GM21737 (cell line): Measurements from ENCODE around the gene JAZF1.
A peak's percentile ranks its signal among the peaks of the same experiment; 100 is the strongest.
"Not testable (repeated sequence)": the region's sequence is repeated elsewhere in the genome, so short reads cannot be mapped to it uniquely, and the experiment has no call there.

Experiments used
- ATAC-seq: cut with Tn5 transposase; IDR thresholded peaks from one replicate; pipeline ENCODE4 v1.9.1; 2021; ENCODE audit warnings: mild to moderate bottlenecking, moderate library complexity; ENCODE audit not compliant: unreplicated experiment

The JAZF1 gene

DNA sequence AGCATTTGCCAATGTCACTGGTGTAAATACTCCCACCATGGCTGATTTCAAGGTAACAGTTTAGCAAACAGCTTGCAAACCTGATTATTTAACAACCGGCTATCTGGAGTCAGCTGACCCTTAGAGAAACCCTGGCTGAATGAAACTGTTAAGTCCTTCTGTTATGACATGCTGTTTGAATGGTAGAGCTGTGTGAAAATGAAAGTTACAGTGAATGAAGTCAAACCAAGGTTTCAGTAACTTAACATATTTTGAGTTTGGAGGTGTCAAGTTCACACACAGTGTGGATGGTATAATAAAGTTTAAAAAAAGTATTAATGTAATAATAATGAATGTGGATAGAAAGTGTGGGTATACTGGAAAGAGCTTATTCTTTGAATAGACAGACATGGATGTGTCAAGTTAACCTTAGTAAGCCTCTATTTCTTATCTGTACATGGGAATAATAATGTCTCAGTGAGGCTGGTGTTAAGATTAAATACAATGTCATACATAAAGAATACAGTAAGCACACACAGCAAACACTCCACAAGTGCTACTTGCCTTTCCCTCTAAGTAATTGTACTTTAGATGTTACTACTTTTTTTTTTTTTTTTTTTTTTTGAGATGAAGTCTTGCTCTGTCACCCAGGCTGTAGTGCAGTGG, 290.3 kb downstream of the JAZF1 start:
- peak; percentile 96 for ATAC-seq

DNA sequence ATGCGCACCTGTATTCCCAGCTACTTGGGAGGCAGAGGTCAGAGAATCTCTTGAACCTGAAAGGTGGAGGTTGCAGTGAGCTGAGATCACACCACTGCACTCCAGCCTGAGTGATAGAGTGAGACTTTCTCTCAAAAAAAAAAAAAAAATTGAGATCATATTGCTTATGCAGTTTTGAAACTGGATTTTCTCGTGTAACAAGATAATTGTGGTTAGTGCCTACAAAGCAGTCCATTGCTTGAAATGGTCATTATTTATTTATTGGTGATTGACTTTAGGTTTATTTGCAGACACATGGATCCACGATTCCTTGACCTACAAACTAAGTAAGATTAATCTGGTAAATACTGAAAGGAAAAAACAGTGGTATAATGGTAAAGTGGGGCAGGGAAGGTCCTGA, 290.8 kb downstream of the JAZF1 start:
- no peak for ATAC-seq

GRCh38 chr7:27888736-27889135, 291.9 kb downstream of the JAZF1 start:
- no peak for ATAC-seq

DNA sequence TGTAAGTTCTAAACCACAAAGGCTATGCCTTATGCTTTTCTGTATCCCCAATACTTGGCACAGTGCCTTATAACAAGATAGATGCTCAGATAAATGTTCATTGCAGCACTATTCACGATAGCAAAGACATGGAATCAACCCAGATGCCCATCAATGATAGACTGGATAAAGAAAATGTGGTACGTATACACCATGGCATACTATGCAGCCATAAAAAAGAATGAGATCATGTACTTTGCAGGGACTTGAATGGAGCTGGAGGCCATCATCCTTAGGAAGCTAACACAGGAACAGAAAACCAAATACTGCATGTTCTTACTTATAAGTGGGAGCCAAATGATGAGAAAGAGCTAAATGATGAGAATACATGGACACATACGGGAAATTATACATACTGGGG, 293.9 kb downstream of the JAZF1 start:
- not testable (repeated sequence) for ATAC-seq

- no peak for ATAC-seq
These were observed 294.9 kb downstream of the JAZF1 start for GRCh38 chr7:27885652-27886051.

- ATAC-seq = no peak
These were observed 296.9 kb downstream of the JAZF1 start for GRCh38 chr7:27883696-27884095.

- ATAC-seq = no peak
These were observed 303.8 kb downstream of the JAZF1 start for GRCh38 chr7:27876756-27877155.

- no peak for ATAC-seq
These were observed 304.8 kb downstream of the JAZF1 start for GRCh38 chr7:27875832-27876231.

- ATAC-seq = no peak
These were observed 305.5 kb downstream of the JAZF1 start for GRCh38 chr7:27875061-27875460.

DNA sequence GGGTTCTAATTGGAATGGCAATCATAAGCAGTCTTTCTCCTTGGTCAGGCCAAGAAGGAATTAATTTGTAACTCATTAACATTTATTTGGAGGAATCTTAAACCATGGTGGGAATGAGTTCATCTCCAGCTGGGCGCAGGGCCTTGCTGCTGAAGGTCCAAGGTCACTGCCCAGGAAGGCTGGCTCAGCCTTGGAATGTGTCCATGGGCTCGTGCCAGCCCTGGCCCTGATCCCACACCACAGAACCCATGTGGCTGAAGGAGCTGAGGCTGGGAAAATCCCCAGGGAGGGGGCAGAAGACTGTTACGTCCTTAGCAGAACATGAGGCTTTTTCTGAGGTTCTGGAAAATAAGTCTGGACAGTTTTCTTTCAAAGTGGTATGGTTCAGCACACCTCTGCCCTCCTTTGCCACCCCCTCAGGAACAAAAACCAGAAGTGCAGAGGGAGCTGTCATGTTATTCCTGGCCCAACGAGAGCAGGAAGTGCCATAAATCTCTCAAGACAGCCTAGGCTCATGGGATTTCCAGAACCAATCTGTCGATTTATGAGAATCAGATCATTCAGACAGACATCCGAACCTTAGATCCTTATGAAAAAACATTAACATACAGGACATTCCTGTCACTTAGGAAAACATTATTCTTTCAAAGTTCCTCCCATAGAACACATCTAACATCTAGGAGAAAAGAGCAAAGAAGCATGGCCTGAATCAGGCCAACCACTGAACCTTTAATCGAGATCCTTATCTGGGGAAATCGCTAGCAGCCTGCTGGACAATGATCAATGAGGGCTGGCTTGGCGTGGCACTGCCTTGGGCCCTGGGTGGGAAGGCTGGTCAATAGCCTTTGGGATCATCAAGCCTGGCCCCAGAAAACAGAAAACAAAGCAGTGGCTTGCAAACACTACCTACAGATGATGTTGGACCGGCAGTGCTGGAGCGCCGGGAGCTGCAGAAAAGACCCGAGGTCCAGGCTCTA, 306.3 kb downstream of the JAZF1 start:
- no peak for ATAC-seq

DNA sequence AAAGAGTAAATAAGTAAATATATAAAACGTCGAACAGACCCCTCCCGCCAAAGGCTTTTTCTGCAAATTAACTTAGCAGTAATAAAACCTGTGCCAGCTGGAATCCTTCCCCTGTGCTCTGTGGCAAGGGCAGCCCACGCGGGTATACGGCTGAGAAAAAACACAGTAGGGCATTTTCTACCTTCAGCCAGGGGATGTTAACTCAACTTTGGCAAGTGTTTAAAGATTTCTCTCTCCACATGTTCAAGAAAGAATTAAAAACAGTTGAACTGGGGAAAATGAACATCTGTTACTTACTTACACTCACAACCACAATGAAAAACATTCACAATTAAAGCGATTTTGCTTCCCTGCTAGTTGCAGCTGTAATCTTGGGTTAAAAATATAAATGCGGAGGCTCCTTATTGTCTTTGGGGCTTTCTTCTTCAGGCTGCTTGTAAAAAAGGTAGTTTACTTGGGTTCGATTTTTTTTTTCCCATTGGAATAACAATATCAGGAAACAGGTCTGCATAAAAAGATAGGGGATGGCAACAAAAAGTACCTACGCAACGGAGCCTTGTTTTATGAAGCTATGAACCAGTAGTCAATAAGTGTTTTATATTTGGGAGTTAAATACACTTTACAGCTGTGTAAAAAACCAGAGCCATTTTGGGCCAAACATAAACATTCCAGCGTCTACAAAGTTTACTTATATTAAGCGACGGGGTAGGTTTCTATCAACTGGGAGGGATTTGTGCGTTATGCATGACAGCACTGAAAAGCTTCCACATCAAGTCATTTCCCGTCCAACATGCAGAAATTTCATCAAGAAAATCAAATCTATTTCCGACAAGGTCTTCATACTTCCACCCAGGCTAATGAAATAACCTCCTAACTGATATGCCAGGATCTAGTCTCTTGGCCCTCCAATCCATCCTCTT, 308.0 kb downstream of the JAZF1 start:
- ATAC-seq = no peak

GRCh38 chr7:27871866-27872265, 308.7 kb downstream of the JAZF1 start:
- ATAC-seq = no peak

- no peak for ATAC-seq
These were observed 309.5 kb downstream of the JAZF1 start for GRCh38 chr7:27871086-27871485.

DNA sequence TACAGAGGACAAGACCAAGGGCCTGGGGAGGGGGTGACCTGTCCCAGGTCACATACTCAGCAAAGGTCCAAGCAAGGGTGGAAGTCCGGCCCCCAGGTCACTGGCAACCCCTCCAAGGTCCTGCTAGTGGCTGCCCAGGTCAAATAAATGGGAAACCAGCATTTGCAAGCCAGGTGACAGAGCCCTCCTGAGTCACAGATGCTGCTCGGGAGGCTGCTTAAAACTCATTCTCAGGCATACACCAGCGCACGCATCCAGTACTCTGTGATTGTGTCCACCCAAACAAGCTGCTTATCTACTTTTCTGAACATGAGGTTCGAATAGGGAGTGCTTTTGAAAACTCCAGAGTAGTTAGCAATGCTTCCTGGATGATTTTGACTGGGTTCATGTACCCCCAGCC, 310.0 kb downstream of the JAZF1 start:
- no peak for ATAC-seq

DNA sequence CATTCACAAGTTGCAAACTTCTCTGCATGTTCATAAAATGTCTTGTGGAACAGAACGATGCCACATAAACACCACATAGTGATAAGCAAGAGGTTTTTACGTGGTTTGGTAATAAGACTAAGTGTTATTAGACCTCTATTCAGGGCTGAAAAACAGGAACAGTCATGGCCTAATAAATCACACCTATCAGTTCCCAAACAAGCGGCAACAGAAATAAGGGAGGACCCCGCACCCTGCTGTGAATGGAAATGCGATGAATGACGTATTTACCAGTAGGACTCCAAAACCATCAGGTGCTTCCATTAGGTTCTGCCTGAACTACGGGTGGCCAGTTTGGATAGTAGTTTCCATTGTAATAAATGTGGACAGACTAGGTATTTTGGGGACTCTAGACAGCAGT, 311.5 kb downstream of the JAZF1 start:
- ATAC-seq = no peak

DNA sequence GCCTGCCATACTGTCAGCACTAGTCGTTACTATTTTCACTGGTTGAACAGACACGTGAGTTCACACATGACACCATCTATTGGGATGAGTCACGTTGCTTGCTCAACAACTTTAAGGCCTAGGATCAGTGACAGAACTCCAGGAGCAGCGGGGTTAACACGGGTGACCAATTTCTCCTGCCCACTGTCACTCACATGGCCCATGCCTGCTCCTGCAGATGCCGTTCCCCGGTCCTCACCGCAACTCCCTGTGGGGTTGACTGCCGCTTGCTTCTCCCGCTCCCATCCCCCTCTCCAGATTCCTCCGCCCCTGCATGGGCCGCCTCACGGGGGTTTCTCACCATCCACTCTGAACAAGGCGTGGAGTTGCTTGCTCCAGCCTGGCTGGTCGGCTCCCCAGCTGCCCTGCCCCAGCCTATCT, 312.5 kb downstream of the JAZF1 start:
- ATAC-seq = no peak

DNA sequence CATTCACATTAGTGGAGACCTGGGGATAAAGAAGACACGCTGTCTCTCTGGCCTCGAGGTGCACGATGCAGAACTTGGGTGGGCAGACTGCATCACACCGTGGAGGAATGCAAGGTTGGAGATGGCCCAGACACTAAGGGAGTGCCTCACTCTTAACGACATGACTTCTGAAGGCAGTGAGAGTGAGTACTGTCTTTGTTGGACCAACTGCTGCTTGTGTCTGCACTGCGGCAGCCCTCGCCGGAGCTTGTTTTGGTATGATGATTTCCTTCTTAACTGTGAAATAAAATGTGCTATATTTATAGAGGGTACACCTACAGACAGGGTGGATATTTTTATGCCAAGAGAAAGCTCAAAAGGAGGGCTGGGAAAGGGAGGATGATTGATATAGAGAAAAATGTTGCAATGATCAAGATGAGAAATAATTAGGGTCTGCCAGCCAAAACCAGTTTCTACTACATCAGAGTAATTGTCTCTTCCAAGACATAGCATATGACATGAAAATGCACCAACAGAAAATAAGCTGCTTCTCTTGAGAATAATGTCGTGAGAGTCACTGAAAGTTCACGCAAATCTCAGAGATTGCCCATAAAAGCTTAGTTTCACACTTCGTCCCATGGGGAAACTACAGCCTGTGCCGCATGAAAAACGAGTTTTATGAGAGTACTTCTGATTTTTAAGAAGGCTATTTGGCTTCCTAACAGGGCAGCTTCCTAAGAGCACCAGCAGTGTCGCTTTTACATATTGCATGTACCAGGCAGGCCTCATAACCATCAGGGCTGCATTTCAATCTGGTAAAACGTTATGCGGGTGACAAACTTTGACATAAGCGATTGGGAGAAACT, 313.5 kb downstream of the JAZF1 start:
- ATAC-seq = no peak

DNA sequence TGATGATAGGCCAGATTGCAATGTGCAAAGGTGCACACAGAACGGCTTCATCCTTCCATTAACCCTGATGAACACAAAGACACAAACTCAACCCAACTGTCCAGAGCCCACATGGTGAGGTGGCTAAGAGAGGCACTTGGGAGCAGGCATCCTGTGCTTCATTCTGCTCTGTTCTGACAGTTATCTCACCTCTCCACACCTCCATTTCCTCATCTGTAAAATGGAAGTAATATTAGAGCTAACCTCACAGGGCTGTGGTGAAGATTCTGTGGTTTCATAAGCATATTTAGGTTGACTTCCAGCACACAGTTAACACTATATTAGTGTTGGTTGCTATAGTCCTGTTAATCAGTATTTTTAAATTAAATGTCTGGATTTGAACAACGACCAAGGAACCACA, 314.3 kb downstream of the JAZF1 start:
- ATAC-seq = no peak

- no peak for ATAC-seq
These were observed 316.7 kb downstream of the JAZF1 start for GRCh38 chr7:27863880-27864279.

DNA sequence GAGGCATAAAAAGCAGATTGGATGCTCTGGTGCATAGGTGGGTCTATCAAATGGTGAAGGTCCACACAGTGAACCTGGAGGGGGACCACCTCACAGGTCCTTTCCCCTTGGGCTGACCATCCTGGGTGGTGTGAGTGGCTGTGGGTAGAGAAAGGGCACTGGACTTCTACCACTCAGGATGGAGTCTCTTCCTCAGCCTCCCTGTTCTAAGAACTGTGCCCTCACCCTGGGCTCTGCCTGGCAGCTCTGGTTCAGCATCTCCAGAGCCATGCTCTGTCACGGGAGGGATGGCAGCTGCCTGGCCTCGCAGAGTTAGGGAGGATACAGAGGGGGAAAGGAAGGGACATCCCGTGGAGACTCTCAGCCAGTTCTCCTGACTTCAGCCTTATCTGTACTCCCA, 318.8 kb downstream of the JAZF1 start:
- ATAC-seq = no peak
